Measurements from ENCODE around the gene XKR8.

The XKR8 gene

DNA sequence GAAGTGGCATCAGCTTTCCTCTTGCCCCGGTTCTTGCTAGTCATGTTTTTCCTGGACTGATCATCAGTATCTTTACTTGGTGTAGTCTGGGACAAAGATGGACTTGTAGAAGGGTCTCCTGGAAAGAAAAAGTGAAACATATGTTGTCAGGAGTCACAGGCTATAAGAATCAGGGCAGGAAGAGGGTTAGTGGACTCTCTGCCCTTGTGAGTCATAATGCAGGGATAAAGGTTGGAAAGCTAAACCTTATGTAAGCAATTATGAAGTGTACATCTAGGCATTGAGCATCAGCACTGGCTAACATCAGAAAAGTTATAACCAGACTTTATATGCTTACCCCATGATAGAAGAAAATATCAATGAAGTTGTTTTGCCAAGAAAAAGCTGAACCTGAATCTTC is 51.2 kb downstream of the XKR8 start:
- Histone ChIP-seq H3K14ac (ENCODE audit: low read length) (no peak overlapping the region), H2AFZ (ENCODE audit: insufficient read depth, low read length, poor library complexity) (no peak overlapping the region), H3K27me3 (ENCODE audit: insufficient read depth, low read length) (no peaks in the 10 kb centered on the region), H2BK120ac (ENCODE audit: insufficient read depth, low read length, poor library complexity) (no peak overlapping the region), H3K23ac (ENCODE audit: low read length) (no peak overlapping the region), H3K9me3 (ENCODE audit: insufficient read depth, low read depth, low read length) (no peaks in the 10 kb centered on the region), H4K8ac (ENCODE audit: low read depth, low read length) (no peak overlapping the region), H3K18ac (ENCODE audit: low read length) (no peak overlapping the region), H3K9ac (ENCODE audit: low read length) (no peak overlapping the region), H2BK12ac (ENCODE audit: low read length) (no peak overlapping the region), H3K4me3 (ENCODE audit: low read depth, low read length) (no peak overlapping the region), H3K4me1 (ENCODE audit: control insufficient read depth in 1 of 2, insufficient read depth in 2 of 2, low read length in 2 of 2) (no peaks in the 10 kb centered on the region), H3K4me2 (ENCODE audit: low read length) (no peak overlapping the region), H3K27ac (ENCODE audit: low read depth, low read length) (no peak overlapping the region), H4K12ac (ENCODE audit: low read depth, low read length) (no peak overlapping the region), H3K36me3 (ENCODE audit: control insufficient read depth in 1 of 2, insufficient read depth in 2 of 2, low read length in 2 of 2) (peaks cover 6 to 11% of the 10 kb centered on the region in 2 experiments), H4K91ac (ENCODE audit: low read depth, low read length) (no peak overlapping the region), H2AK5ac (ENCODE audit: low read length) (no peak overlapping the region), H3K79me2 (ENCODE audit: control insufficient read depth, insufficient read depth, low read length, poor library complexity) (no peaks in the 10 kb centered on the region), H2BK5ac (ENCODE audit: low read depth, low read length, poor library complexity) (no peak overlapping the region), H3K79me1 (ENCODE audit: low read length) (no peaks in the 10 kb centered on the region), H3K4ac (ENCODE audit: low read depth, low read length) (no peak overlapping the region)
- no CpG with 5 or more reads among the region's 1 CpG for WGBS (ENCODE audit: extremely low coverage, insufficient coverage, insufficient read length)
- no peak for DNase-seq

All from trophoblast cell (in vitro differentiated cells and primary cell).